HAP-1 (cell line): ENCODE measurements around the gene ADGRE1.

Experiments used
- DNase-seq, 2 experiments: peaks; one replicate each; pipeline ENCODE4 v3.0.0-alpha.2; 2016 to 2020; ENCODE audit warnings: low spot score in 2 of 2
- H3K27me3 ChIP-seq: fragments of 250-450 bp; sonication (Bioruptor Pico); 2 replicates; pipeline ENCODE4 v1.5.1; 2020; ENCODE audit warnings: low read depth, mild to moderate bottlenecking, moderate library complexity
- H3K36me3 ChIP-seq: fragments of 250-450 bp; sonication (Bioruptor Pico); replicated peaks from 2 replicates; pipeline ENCODE4 v1.5.1; 2020; ENCODE audit warnings: mild to moderate bottlenecking
- H3K4me1 ChIP-seq: fragments of 250-450 bp; sonication (Bioruptor Pico); 2 replicates; pipeline ENCODE4 v1.5.1; 2020; ENCODE audit warnings: mild to moderate bottlenecking
- H3K4me3 ChIP-seq: fragments of 250-450 bp; sonication (Bioruptor Pico); 2 replicates; pipeline ENCODE4 v1.5.1; 2020; ENCODE audit warnings: mild to moderate bottlenecking, moderate library complexity
- H3K9me3 ChIP-seq: fragments of 250-450 bp; sonication (Bioruptor Pico); 2 replicates; pipeline ENCODE4 v1.5.1; 2020; ENCODE audit warnings: mild to moderate bottlenecking, moderate library complexity
- in situ Hi-C: fragments of 300-500 bp; cut with MboI; formaldehyde crosslinking; loops from 3 replicates; pipeline ENCODE4 v1.14.3; 2020; ENCODE audit warnings: low sequenced_read_pairs, inconsistent platforms, mixed read lengths

The ADGRE1 gene

GRCh38 chr19:6987850-6988249 lies 100.5 kb downstream of the ADGRE1 start:
- Histone ChIP-seq H3K27me3 (no peaks in the 10 kb centered on the region), H3K36me3 (no peaks in the 10 kb centered on the region), H3K9me3 (no peaks in the 10 kb centered on the region), H3K4me1 (no peaks in the 10 kb centered on the region), H3K4me3 (no peak overlapping the region)
- DNase-seq = no peak
- in situ Hi-C loops = no loop called here

DNA sequence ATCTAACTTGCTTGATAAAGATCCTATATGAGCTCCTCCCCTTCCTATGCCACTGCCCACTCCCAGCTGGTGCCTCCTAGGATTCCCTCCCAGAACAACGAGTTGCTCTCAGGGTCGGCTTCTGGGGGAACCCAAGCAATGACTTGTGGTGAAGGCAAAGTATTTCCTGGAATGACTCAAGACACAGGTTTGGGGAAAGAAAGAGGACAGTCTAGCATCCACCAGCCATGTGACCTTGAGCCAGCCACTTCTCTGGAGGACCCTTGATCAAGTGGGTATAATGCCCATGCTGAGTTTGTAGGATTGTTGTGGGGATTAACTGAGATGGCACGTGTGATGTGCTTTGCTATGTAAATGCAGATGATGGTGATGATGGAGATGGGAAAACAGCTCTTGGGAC lies 100.9 kb downstream of the ADGRE1 start:
- H3K4me1 ChIP-seq = no peaks in the 10 kb centered on the region
- in situ Hi-C loops = no loop called here
- H3K27me3 ChIP-seq = no peaks in the 10 kb centered on the region
- H3K36me3 ChIP-seq = no peaks in the 10 kb centered on the region
- no peak overlapping the region for H3K4me3 ChIP-seq
- DNase-seq = no peak
- no peaks in the 10 kb centered on the region for H3K9me3 ChIP-seq
